ENCODE measurements around the gene MAP3K12. TPM values are rescaled to one million over a fixed set of nuclear protein-coding genes. Genes with fewer than 3 reads are reported as not detected.

Gene MAP3K12
- total and polyA plus RNA-seq, 2 of the 13 experiments (the other 11 are each of a cell fraction or from before 2014, with no cell fraction given) = 0.20 to 1.1 TPM

DNA sequence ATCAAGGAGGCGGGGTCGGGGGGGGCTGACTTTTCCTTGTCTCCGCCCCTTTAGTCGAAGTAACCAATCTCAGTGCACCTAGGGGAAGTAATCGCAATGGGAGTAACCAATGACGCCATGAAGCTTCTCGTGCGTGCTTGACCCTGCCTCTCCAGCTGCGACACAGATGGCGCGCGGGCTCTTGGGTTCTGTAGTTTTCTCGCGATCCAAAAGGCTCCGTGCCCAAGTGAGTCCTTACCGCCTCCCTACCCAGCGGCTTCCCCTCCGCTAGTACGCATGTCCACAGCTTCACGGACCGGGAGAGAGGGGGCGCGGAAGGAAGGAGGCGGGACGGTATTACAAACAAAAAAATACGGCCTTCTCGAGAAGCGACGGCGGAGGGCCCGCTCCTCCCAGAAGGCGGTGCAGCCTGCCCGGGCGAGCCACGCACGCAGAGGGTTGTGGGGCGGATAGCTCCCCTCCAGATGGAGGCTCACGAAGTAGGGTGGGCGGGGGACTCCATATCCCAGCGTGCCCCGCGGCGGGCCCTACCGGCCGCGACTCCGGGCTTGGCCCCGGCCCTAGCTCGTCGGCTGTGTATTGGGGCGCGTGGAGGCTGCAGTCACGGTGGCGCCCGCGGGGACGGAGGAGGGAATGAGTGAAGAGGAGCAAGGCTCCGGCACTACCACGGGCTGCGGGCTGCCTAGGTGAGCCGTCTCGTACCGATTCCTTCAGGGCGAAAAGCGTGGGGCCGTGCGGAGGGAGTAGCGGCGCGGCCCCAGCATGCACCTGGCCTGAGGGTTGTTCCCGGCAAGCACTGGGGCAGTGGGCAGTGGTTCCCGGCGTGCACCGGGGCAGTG lies 1.7 kb upstream of the MAP3K12 start, which contains the start of gene TARBP2:
Gene TARBP2, plus strand, starts transcription at position 508 of the 839 bp plus-strand sequence. Its CDS starts 126 bp downstream, at position 634.
- Histone ChIP-seq H2AFZ (ENCODE audit: low read length) (no peak within 1 kb of the TSS), H3K4me2 (ENCODE audit: low read depth, low read length) (peak within 1 kb of the TSS; percentile 96), H3K9me3 (ENCODE audit: low read length) (no peaks in the 10 kb centered on the region), H4K20me1 (ENCODE audit: insufficient read depth, low read length) (no peaks in the 10 kb centered on the region), H3K36me3 (replicated peaks in 1 of 2; ENCODE audit: control insufficient read depth in 1 of 2, insufficient read depth in 2 of 2, low read length in 2 of 2) (peaks cover 7 to 17% of the 10 kb centered on the region in 2 experiments; a peak in 4 of 5 replicates), H3K79me2 (ENCODE audit: insufficient read depth, low read length) (peaks cover 16% of the 10 kb centered on the region), H3K27ac (ENCODE audit: extremely low read length, insufficient read depth, low read length) (peak within 1 kb of the TSS; percentile 88), H3K27me3 (ENCODE audit: control insufficient read depth in 1 of 2, insufficient read depth in 2 of 2, low read length in 2 of 2) (no peaks in the 10 kb centered on the region; a peak in 1 of 5 replicates), H3K4me3 (replicated peaks in 1 of 3; ENCODE audit: insufficient read depth in 1 of 3, low read depth in 2 of 3, low read length in 3 of 3) (peak within 1 kb of the TSS; percentile 69 to 78 (median 76)), H3K9ac (ENCODE audit: insufficient read depth, low read depth, low read length) (peak within 1 kb of the TSS; percentile 89), H3K4me1 (ENCODE audit: insufficient read depth, low read length) (peaks cover 48% of the 10 kb centered on the region)
- intact Hi-C loops (cut with micrococcal nuclease; ENCODE audit: unreplicated experiment) = loop anchor here (2.0 kb wide), 2 partner anchors 152 to 180 kb away; partner anchors contain the start of gene AAAS
- peak; percentile 99 for DNase-seq (ENCODE audit: low spot score)
- 0% methylated on average over 7 of the region's 74 CpGs for WGBS (ENCODE audit: low lambda C conversion rate)
- ATAC-seq = peak; percentile 83
- peak; percentile 100 for FAIRE-seq
- in situ Hi-C loops (cut with HindIII; ENCODE audit: extremely low pct_ligation_motif_present, low pct_unique_long_range_greater_than_20kb) = loop anchor here (5.0 kb wide), 1 partner anchor 174 kb away; no protein-coding TSS in a partner anchor
- ChIA-PET POLR2A (interaction anchor here (0.6 to 3.4 kb wide), 47 partner anchors 9 to 779 kb away, joined by 3 to 58 read pairs (median 5); partner anchors contain the start of genes AAAS, ATF7, ATP5MC2 and CBX5), CTCF (ENCODE audit: low intra/inter-chr PET ratio, low total read pairs) (no interaction called here)
- BruUV-seq (replicated peaks) = no TSS peak
- TF ChIP-seq ZNF660 (CRISPR knock-in tag; IDR thresholded peaks at IDR 0.05; ENCODE audit: borderline replicate concordance, low read depth) (no peak), CHCHD3 (CRISPR knock-in tag; IDR thresholded peaks at IDR 0.05) (peak; percentile 77; the same call in 1 of the 2 replicates), ZNF672 (CRISPR knock-in tag; IDR thresholded peaks at IDR 0.05) (no peak), ARNT (IDR thresholded peaks at IDR 0.05) (no peak), FOXK2 (IDR thresholded peaks at IDR 0.05) (no peak), ZC3H4 (CRISPR knock-in tag; IDR thresholded peaks at IDR 0.05; ENCODE audit: borderline replicate concordance) (0 out of 2 replicates have a peak, but pooled peaks have one; percentile 20), IKZF4 (CRISPR knock-in tag; IDR thresholded peaks at IDR 0.05; ENCODE audit: borderline replicate concordance, low read depth, not compliant biosample characterization) (peak; percentile 56), ZSCAN20 (CRISPR knock-in tag; IDR thresholded peaks at IDR 0.05; ENCODE audit: borderline replicate concordance) (no peak)
- TF ChIP-seq, protein P1, sequence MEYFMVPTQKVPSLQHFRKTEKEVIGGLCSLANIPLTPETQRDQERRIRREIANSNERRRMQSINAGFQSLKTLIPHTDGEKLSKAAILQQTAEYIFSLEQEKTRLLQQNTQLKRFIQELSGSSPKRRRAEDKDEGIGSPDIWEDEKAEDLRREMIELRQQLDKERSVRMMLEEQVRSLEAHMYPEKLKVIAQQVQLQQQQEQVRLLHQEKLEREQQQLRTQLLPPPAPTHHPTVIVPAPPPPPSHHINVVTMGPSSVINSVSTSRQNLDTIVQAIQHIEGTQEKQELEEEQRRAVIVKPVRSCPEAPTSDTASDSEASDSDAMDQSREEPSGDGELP (IDR thresholded peaks at IDR 0.05; ENCODE audit: borderline replicate concordance, low read depth) = peak; percentile 91
- TF ChIP-seq, protein P2, sequence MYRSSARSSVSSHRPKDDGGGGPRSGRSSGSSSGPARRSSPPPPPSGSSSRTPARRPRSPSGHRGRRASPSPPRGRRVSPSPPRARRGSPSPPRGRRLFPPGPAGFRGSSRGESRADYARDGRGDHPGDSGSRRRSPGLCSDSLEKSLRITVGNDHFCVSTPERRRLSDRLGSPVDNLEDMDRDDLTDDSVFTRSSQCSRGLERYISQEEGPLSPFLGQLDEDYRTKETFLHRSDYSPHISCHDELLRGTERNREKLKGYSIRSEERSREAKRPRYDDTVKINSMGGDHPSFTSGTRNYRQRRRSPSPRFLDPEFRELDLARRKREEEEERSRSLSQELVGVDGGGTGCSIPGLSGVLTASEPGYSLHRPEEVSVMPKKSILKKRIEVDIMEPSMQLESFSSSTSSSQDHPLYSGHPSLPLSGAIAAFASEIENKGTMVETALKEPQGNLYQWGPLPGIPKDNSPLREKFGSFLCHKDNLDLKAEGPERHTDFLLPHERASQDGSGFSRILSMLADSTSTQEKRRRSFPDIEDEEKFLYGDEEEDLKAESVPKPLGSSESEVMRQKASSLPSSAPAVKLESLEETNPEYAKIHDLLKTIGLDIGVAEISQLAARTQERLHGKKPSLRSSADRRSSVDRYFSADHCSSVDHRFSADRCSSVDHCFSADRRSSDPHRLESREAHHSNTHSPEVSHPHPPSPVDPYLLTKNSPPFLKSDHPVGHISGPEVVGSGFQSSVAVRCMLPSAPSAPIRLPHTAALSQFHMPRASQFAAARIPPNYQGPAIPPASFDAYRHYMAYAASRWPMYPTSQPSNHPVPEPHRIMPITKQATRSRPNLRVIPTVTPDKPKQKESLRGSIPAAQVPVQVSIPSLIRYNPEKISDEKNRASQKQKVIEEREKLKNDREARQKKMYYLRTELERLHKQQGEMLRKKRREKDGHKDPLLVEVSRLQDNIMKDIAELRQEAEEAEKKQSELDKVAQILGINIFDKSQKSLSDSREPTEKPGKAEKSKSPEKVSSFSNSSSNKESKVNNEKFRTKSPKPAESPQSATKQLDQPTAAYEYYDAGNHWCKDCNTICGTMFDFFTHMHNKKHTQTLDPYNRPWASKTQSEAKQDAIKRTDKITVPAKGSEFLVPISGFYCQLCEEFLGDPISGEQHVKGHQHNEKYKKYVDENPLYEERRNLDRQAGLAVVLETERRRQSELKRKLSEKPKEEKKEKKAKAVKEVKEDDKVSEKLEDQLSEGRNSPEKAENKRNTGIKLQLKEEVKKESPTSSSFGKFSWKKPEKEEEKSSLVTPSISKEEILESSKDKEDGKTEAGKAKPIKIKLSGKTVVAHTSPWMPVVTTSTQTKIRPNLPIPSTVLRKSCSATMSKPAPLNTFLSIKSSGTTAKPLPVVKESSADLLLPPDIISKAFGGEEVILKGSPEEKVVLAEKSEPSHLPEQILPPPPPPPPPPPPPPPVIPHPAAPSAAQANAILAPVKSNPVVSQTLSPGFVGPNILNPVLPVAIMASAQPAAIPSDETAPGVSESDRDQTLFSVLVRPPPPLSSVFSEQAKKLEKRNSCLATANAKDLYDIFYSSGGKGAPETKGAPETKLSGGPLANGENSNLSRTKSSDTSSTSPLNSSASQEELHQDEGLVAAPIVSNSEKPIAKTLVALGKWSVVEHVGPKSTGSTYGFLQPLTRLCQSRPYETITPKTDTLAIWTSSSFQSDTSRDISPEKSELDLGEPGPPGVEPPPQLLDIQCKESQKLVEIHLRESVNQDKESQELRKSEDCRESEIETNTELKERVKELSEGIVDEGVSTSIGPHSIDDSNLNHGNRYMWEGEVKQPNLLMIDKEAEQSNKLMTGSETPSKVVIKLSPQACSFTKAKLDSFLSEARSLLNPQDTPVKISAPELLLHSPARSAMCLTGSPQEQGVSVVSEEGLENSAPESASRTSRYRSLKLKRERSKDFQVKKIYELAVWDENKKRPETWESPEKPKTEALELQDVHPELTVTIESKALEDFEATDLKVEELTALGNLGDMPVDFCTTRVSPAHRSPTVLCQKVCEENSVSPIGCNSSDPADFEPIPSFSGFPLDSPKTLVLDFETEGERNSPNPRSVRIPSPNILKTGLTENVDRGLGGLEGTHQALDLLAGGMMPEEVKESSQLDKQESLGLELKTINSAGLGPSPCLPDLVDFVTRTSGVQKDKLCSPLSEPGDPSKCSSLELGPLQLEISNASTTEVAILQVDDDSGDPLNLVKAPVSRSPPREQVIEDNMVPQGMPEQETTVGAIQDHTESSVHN (CRISPR knock-in tag; IDR thresholded peaks at IDR 0.05) = no peak
- TF ChIP-seq, protein P3, sequence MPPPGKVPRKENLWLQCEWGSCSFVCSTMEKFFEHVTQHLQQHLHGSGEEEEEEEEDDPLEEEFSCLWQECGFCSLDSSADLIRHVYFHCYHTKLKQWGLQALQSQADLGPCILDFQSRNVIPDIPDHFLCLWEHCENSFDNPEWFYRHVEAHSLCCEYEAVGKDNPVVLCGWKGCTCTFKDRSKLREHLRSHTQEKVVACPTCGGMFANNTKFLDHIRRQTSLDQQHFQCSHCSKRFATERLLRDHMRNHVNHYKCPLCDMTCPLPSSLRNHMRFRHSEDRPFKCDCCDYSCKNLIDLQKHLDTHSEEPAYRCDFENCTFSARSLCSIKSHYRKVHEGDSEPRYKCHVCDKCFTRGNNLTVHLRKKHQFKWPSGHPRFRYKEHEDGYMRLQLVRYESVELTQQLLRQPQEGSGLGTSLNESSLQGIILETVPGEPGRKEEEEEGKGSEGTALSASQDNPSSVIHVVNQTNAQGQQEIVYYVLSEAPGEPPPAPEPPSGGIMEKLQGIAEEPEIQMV (CRISPR knock-in tag; IDR thresholded peaks at IDR 0.05; ENCODE audit: low read depth) = no peak

All from HepG2 (cell line).